H1 (cell line): ENCODE data around the gene PIAS4. TPM values are rescaled to one million over a fixed set of nuclear protein-coding genes. Genes with fewer than 3 reads are reported as not detected.

ENCODE experiments used
- CTCF ChIA-PET: fragments of 300-600 bp; sonication (Branson Sonifier 250); formaldehyde crosslinking; loops from one replicate; lab custom pipeline; 2021; ENCODE audit not compliant: partially characterized antibody; lab: Charles Lee
- POLR2A ChIA-PET: fragments of 300-600 bp; sonication (Branson Sonifier 250); formaldehyde crosslinking; loops from one replicate; lab custom pipeline; 2021; ENCODE audit warnings: inconsistent platforms; ENCODE audit not compliant: partially characterized antibody; lab: Charles Lee
- DNase-seq, 2 experiments: peaks; one replicate each; pipeline versions ENCODE4 v3.0.0 to v3.0.0-alpha.2; 2010 to 2022; ENCODE audit warnings: low spot score in 2 of 2, low read depth in 1 of 2, mixed read lengths in 1 of 2
- FAIRE-seq: peaks from 2 replicates; lab custom pipeline; 2011; peaks lifted over from hg19 to GRCh38; lab: Jason Lieb, UNC
- H2AFZ ChIP-seq: 2 replicates; pipeline ENCODE4 v1.8.1; 2012; ENCODE audit warnings: low read length, inconsistent platforms
- H2AK5ac ChIP-seq: 2 replicates; pipeline ENCODE4 v1.6.1; 2013; ENCODE audit warnings: low read depth, low read length
- H2BK120ac ChIP-seq: replicated peaks from 2 replicates; pipeline ENCODE3; 2013; ENCODE audit warnings: low read depth, low read length, inconsistent platforms
- H2BK12ac ChIP-seq: 2 replicates; pipeline ENCODE4 v1.6.1; 2013; ENCODE audit warnings: low read depth, low read length
- H2BK15ac ChIP-seq: 2 replicates; pipeline ENCODE4 v1.6.1; 2013; ENCODE audit warnings: low read length
- H2BK20ac ChIP-seq: 2 replicates; pipeline ENCODE4 v1.6.1; 2013; ENCODE audit warnings: low read length
- H2BK5ac ChIP-seq: 2 replicates; pipeline ENCODE4 v1.6.1; 2013; ENCODE audit warnings: low read depth, low read length
- H3K14ac ChIP-seq: 2 replicates; pipeline ENCODE4 v1.6.1; 2013; ENCODE audit warnings: inconsistent platforms; ENCODE audit not compliant: insufficient read length
- H3K18ac ChIP-seq: 2 replicates; pipeline ENCODE4 v1.6.1; 2013; ENCODE audit warnings: low read length; ENCODE audit errors: extremely low read depth
- H3K23ac ChIP-seq: 2 replicates; pipeline ENCODE4 v1.6.1; 2013; ENCODE audit warnings: inconsistent platforms; ENCODE audit not compliant: insufficient read length
- H3K23me2 ChIP-seq: 2 replicates; pipeline ENCODE4 v1.6.1; 2013; ENCODE audit warnings: low read depth, low read length
- H3K27ac ChIP-seq: 2 replicates; pipeline ENCODE4 v1.6.1; 2011; ENCODE audit warnings: low read depth, low read length, inconsistent platforms
- H3K27me3 ChIP-seq, 4 experiments: replicated peaks in 1 of 4; 1 replicate in 1 of 4; 2 replicates in 3 of 4; pipeline versions ENCODE4 v1.6.1 to v1.8.1; 2011 to 2013; ENCODE audit warnings: low read length in 3 of 4, mild to moderate bottlenecking in 3 of 4, inconsistent platforms in 2 of 4, mixed read lengths in 2 of 4, moderate library complexity in 1 of 4; ENCODE audit not compliant: control insufficient read depth in 3 of 4, insufficient read depth in 3 of 4; ENCODE audit errors: extremely low read depth in 1 of 4
- H3K36me3 ChIP-seq, 4 experiments: 2 replicates each; pipeline versions ENCODE4 v1.6.1 to v1.8.1; 2011 to 2013; ENCODE audit warnings: mild to moderate bottlenecking in 4 of 4, low read length in 3 of 4, moderate library complexity in 2 of 4, control low read depth in 1 of 4, inconsistent platforms in 1 of 4; ENCODE audit not compliant: insufficient read depth in 4 of 4, control insufficient read depth in 2 of 4
- H3K4ac ChIP-seq: replicated peaks from 2 replicates; pipeline ENCODE3; 2013; ENCODE audit warnings: low read length, low read depth, mixed read lengths, inconsistent platforms; ENCODE audit not compliant: insufficient read length
- H3K4me1 ChIP-seq, 4 experiments: replicated peaks in 1 of 4; 1 replicate in 1 of 4; 2 replicates in 3 of 4; pipeline versions ENCODE4 v1.6.1 to v1.8.1; 2011 to 2013; ENCODE audit warnings: low read length in 3 of 4, inconsistent platforms in 2 of 4, mixed read lengths in 1 of 4; ENCODE audit not compliant: insufficient read depth in 4 of 4, control insufficient read depth in 3 of 4
- H3K4me2 ChIP-seq, 2 experiments: 2 replicates each; pipeline versions ENCODE4 v1.6.1 to v1.8.1; 2011 to 2013; ENCODE audit warnings: low read depth in 2 of 2, low read length in 2 of 2, control low read depth in 1 of 2, inconsistent platforms in 1 of 2, mild to moderate bottlenecking in 1 of 2; ENCODE audit not compliant: insufficient read depth in 1 of 2
- H3K4me3 ChIP-seq, 4 experiments: fragments of 200-600, 300-600 bp in 1 of 4; sonication (generic), shearing (Covaris generic), sonication (Bioruptor Twin) in 1 of 4; 2 replicates each; pipeline versions ENCODE4 v1.5.1 to v1.8.1; 2011 to 2016; ENCODE audit warnings: low read length in 4 of 4, low read depth in 3 of 4, control low read depth in 2 of 4, inconsistent platforms in 2 of 4, mild to moderate bottlenecking in 2 of 4, mixed read lengths in 1 of 4, moderate library complexity in 1 of 4; ENCODE audit not compliant: insufficient read depth in 2 of 4; ENCODE audit errors: extremely low read depth in 1 of 4
- H3K56ac ChIP-seq: replicated peaks from 2 replicates; pipeline ENCODE3; 2013; ENCODE audit warnings: low read depth, mild to moderate bottlenecking, mixed read lengths, low read length, inconsistent platforms; ENCODE audit not compliant: insufficient read length
- H3K79me1 ChIP-seq: 2 replicates; pipeline ENCODE4 v1.6.1; 2013; ENCODE audit warnings: low read depth, low read length, control low read depth
- H3K79me2 ChIP-seq, 2 experiments: 2 replicates each; pipeline versions ENCODE4 v1.6.1 to v1.8.1; 2012 to 2013; ENCODE audit warnings: low read length in 2 of 2, mild to moderate bottlenecking in 2 of 2, inconsistent platforms in 1 of 2; ENCODE audit not compliant: insufficient read depth in 2 of 2, control insufficient read depth in 1 of 2
- H3K9ac ChIP-seq, 4 experiments: replicated peaks in 1 of 4; 1 replicate in 1 of 4; 2 replicates in 3 of 4; pipeline versions ENCODE4 v1.6.1 to v1.8.1; 2011 to 2013; ENCODE audit warnings: low read depth in 3 of 4, low read length in 3 of 4, control low read depth in 2 of 4, mild to moderate bottlenecking in 2 of 4, moderate library complexity in 2 of 4, inconsistent platforms in 1 of 4; ENCODE audit errors: extremely low read depth in 1 of 4
- H3K9me3 ChIP-seq, 2 experiments: 2 replicates each; pipeline versions ENCODE4 v1.6.1 to v1.8.1; 2012 to 2013; ENCODE audit warnings: mild to moderate bottlenecking in 2 of 2, moderate library complexity in 2 of 2, control low read depth in 1 of 2, inconsistent platforms in 1 of 2, low read depth in 1 of 2, low read length in 1 of 2, mixed read lengths in 1 of 2; ENCODE audit not compliant: insufficient read depth in 2 of 2
- H4K20me1 ChIP-seq, 2 experiments: replicated peaks in 1 of 2; 2 replicates each; pipeline versions ENCODE3 to v1.8.1; 2011 to 2013; ENCODE audit warnings: inconsistent platforms in 2 of 2, low read length in 2 of 2, mild to moderate bottlenecking in 1 of 2; ENCODE audit not compliant: insufficient read depth in 2 of 2, control insufficient read depth in 1 of 2
- H4K5ac ChIP-seq: 2 replicates; pipeline ENCODE4 v1.6.1; 2013; ENCODE audit warnings: low read length, low read depth, mixed read lengths, inconsistent platforms; ENCODE audit not compliant: insufficient read length
- H4K8ac ChIP-seq: 2 replicates; pipeline ENCODE4 v1.8.0; 2013; ENCODE audit warnings: mild to moderate bottlenecking, moderate library complexity, low read length, inconsistent platforms; ENCODE audit not compliant: insufficient read depth; ENCODE audit errors: extremely low read depth
- H4K91ac ChIP-seq: replicated peaks from 2 replicates; pipeline ENCODE3; 2013; ENCODE audit warnings: low read length, mixed read lengths, inconsistent platforms; ENCODE audit not compliant: insufficient read length
- BACH1 ChIP-seq: IDR thresholded peaks from 2 replicates; pipeline ENCODE4 v1.6.1; 2012; ENCODE audit warnings: low read length, improper control_type of control experiment
- BRCA1 ChIP-seq: IDR thresholded peaks from 2 replicates; pipeline ENCODE4 v1.6.1; 2012; ENCODE audit warnings: low read depth, low read length, improper control_type of control experiment
- CBX8 ChIP-seq: fragments of 300-800, 300-1000 bp; sonication (generic); IDR thresholded peaks from 2 replicates; pipeline ENCODE4 v1.7.1; 2016; ENCODE audit warnings: low read depth, low read length, borderline replicate concordance
- CTBP2 ChIP-seq: IDR thresholded peaks from 2 replicates; pipeline ENCODE4 v1.7.0; 2011; ENCODE audit warnings: borderline replicate concordance, mild to moderate bottlenecking, moderate library complexity, mixed read lengths, low read length; ENCODE audit not compliant: insufficient read depth, insufficient read length
- FOSL1 ChIP-seq: IDR thresholded peaks from 2 replicates; pipeline ENCODE4 v1.6.1; 2011; ENCODE audit warnings: mild to moderate bottlenecking, low read depth, low read length, moderate library complexity; ENCODE audit not compliant: insufficient read depth
- GABPA ChIP-seq: IDR thresholded peaks from 2 replicates; pipeline ENCODE4 v1.6.1; 2011; ENCODE audit warnings: mild to moderate bottlenecking, low read length, moderate library complexity, borderline replicate concordance; ENCODE audit not compliant: insufficient read depth
- HDAC2 ChIP-seq, 2 experiments: fragments of 300-600 bp in 1 of 2; sonication (generic) in 1 of 2; IDR thresholded peaks; 2 replicates each; pipeline ENCODE4 v1.6.1; 2011 to 2012; ENCODE audit warnings: low read depth in 2 of 2, low read length in 2 of 2, mild to moderate bottlenecking in 2 of 2, moderate library complexity in 2 of 2, borderline replicate concordance in 1 of 2, inconsistent platforms in 1 of 2
- MAFK ChIP-seq: IDR thresholded peaks from 2 replicates; pipeline ENCODE4 v1.6.1; 2012; ENCODE audit warnings: low read depth, mild to moderate bottlenecking, improper control_type of control experiment, low read length
- NANOG ChIP-seq: IDR thresholded peaks from 2 replicates; pipeline ENCODE4 v1.6.1; 2011; ENCODE audit warnings: low read length, low read depth, mild to moderate bottlenecking, inconsistent platforms; ENCODE audit not compliant: insufficient read depth, poor library complexity, severe bottlenecking
- RAD21 ChIP-seq, 2 experiments: IDR thresholded peaks in 1 of 2; conservative IDR thresholded peaks in 1 of 2; 2 replicates each; pipeline ENCODE4 v1.6.1; 2011; ENCODE audit warnings: low read depth in 2 of 2, low read length in 2 of 2, improper control_type of control experiment in 1 of 2, inconsistent platforms in 1 of 2, mild to moderate bottlenecking in 1 of 2, moderate library complexity in 1 of 2
- SP4 ChIP-seq: IDR thresholded peaks from 2 replicates; pipeline ENCODE4 v1.6.1; 2012; ENCODE audit warnings: low read length, inconsistent platforms
- ZNF274 ChIP-seq: IDR thresholded peaks from 2 replicates; pipeline ENCODE4 v1.7.0; 2012; ENCODE audit warnings: low read length, borderline replicate concordance; ENCODE audit errors: extremely low read depth
- WGBS, 2 experiments: shearing (Covaris generic) in 1 of 2; methylation state at CpG; one replicate each; pipeline versions ENCODE4 v1.1.6 to v1.1.7; 2013 to 2015; ENCODE audit warnings: low lambda C conversion rate in 2 of 2, mixed read lengths in 2 of 2, inconsistent platforms in 1 of 2, low coverage in 1 of 2, missing lambda C conversion rate in 1 of 2; ENCODE audit not compliant: insufficient replicate concordance in 2 of 2, insufficient coverage in 1 of 2, insufficient read length in 1 of 2; ENCODE audit errors: extremely low coverage in 1 of 2, missing lambda C conversion rate in 1 of 2; 5-methylcytosine and 5-hydroxymethylcytosine counted together
- polyA plus RNA-seq, 7 experiments: library from polyadenylated mRNA; depleted of rRNA in 3 of 7; stranded (reverse) in 5 of 7; unstranded in 2 of 7; fragments of >200 nt in 5 of 7; fragments of 200-250 nt in 2 of 7; gene quantifications; 1 replicate in 5 of 7; 2 replicates in 1 of 7; 4 replicates in 1 of 7; pipeline versions ENCODE4 v1.2.1 to v1.2.3, GENCODE V29; 2011 to 2013; ENCODE audit warnings: missing spikeins in 2 of 7, mixed read lengths in 2 of 7
- total RNA-seq: library from RNA; stranded (reverse); fragmentation: NEBNext Ultra II Directional; extraction: Animal tissue kit (Norgen Biotek cat#: 25700); gene quantifications from 2 replicates; pipeline ENCODE4 v1.2.1, GENCODE V29; 2021

Gene PIAS4
- total and polyA plus RNA-seq, 2 of the 8 experiments (the other 6 are each of a cell fraction or from before 2014, with no cell fraction given): 30.2 to 51.4 TPM

GRCh38 chr19:4019578-4019977, 12.0 kb downstream of the PIAS4 start:
- Histone ChIP-seq H3K4me3 (no peak overlapping the region), H3K56ac (no peak overlapping the region), H4K20me1 (peaks cover 16 to 29% of the 10 kb centered on the region in 2 experiments), H3K4me2 (no peak overlapping the region), H2BK5ac (no peak overlapping the region; the same call in 1 of the 2 replicates), H2BK120ac (no peak overlapping the region), H3K4ac (no peak overlapping the region), H3K27ac (no peak overlapping the region), H3K4me1 (peaks cover 0 to 2% (median 0%) of the 10 kb centered on the region in 4 experiments; a peak in 3 of 7 replicates), H3K79me2 (peaks cover 4 to 58% of the 10 kb centered on the region in 2 experiments; a peak in 3 of 4 replicates), H3K23ac (no peak overlapping the region), H4K91ac (no peak overlapping the region), H3K23me2 (no peaks in the 10 kb centered on the region), H3K9me3 (no peaks in the 10 kb centered on the region), H3K36me3 (peaks cover 0 to 8% (median 4%) of the 10 kb centered on the region in 4 experiments; a peak in 4 of 8 replicates), H3K79me1 (peaks cover 17% of the 10 kb centered on the region; the same call in 1 of the 2 replicates), H4K8ac (no peak overlapping the region), H2AK5ac (no peak overlapping the region), H2AFZ (no peak overlapping the region), H3K18ac (no peak overlapping the region), H2BK12ac (no peak overlapping the region), H4K5ac (no peak overlapping the region), H2BK20ac (no peak overlapping the region), H2BK15ac (no peak overlapping the region), H3K27me3 (no peaks in the 10 kb centered on the region), H3K14ac (no peak overlapping the region), H3K9ac (no peak overlapping the region)
- 93% methylated on average over 13 of the region's 17 CpGs; no CpG with 5 or more reads in 1 of the 2 experiments for WGBS, 2 experiments
- CTCF ChIA-PET: no interaction called here
- DNase-seq (no peak), FAIRE-seq (no peak)
- POLR2A ChIA-PET: interaction anchor here (1.3 to 2.0 kb wide), 3 partner anchors 9 to 34 kb away, joined by 5 to 7 read pairs (median 6); partner anchors contain the start of genes EEF2 and PIAS4
- TF ChIP-seq SP4: no peak
- no peak for TF ChIP-seq RAD21 (IDR thresholded peaks at IDR 0.05 in 1 of 2, conservative IDR thresholded peaks at IDR 0.05 in 1 of 2; ENCODE audit: low read depth in 2 of 2, low read length in 2 of 2)
- TF ChIP-seq HDAC2 (IDR thresholded peaks at IDR 0.05; ENCODE audit: borderline replicate concordance in 1 of 2, low read depth in 2 of 2, low read length in 2 of 2): no peak
- TF ChIP-seq ZNF274: no peak
- no peak for TF ChIP-seq CTBP2
- TF ChIP-seq CBX8: no peak
- TF ChIP-seq FOSL1: no peak
- no peak for TF ChIP-seq NANOG
- no peak for TF ChIP-seq MAFK
- no peak for TF ChIP-seq GABPA
- no peak for TF ChIP-seq BACH1
- no peak for TF ChIP-seq BRCA1
